H4 (cell line): Measurements from ENCODE around the gene SEMA3C. TPM values are rescaled to one million over a fixed set of nuclear protein-coding genes. Genes with fewer than 3 reads are reported as not detected.

ENCODE experiments used
- DNase-seq: peaks from one replicate; pipeline ENCODE4 v3.0.0-alpha.2; 2015; ENCODE audit warnings: low spot score
- total RNA-seq: library from RNA; depleted of rRNA; stranded (reverse); fragments of >200 nt; shearing (Covaris generic); gene quantifications from 2 replicates; pipeline ENCODE4 v1.2.3, GENCODE V29; 2014; rRNA removed

SEMA3C gene
- total RNA-seq, result 135 and 150 TPM in 2 replicates

DNA sequence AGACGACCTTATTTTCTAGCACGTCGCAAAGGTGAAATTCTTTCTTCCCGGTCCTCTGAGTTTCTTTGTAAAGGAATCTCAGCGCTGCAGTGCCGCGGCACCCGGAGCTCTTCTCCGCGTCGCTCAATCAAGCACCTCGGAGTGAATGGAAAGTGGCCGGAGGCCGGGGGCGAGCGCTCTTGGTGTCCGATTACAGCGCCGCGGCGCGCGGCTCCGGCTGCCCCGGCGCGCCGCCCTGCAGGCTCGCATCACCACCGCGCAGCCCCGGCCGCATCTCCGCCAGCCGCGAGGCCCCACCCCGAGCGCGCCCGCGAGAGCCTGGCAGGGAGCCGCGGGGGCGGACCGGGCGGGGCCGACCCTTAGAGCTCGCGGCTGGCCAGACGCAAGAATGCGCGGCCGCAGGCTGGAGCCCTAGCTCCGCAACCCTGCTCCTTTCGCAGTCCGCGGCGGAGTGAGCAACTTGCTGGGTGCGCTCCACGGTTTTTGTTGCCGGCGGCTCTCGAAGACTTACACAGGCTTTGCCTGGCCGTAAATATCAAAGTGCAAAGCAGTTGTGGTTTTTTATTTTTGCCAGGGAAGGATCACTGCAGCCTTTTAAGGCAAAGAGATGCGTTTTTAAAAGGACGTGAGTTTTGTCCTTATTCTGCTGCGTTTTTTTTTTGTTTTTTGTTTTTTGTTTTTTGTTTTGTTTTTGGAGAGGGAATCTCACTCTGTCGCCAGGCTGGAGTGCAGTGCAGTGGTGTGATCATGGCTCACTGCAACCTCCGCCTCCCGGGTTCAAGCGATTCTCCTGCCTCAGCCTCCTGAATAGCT, at the start of gene SEMA3C:
SEMA3C (minus strand) TSS at position 143 of the 813 bp plus-strand sequence. CDS start 2,270 bp downstream, outside the sequence.
- peak; percentile 91 for DNase-seq

DNA sequence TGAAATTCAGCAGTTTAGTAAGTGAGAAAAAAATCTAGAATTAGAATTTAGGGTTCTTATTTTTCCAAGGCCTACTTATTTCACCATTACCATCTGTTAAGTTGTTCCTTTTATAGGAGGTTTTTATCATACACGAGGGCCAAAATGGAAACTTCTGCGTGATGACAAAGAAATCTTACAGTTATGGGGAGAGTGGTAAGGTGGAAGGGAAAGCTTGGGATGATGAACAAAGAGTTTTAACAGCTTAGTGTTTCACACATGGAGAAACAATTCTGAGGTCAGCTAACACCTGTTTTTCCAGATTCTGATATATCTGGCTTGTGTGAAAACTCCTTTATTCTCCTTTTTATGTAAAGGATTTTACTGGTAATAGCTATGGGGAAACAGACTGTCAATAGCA, 49.8 kb upstream of the SEMA3C start:
- DNase-seq, result no peak

DNA sequence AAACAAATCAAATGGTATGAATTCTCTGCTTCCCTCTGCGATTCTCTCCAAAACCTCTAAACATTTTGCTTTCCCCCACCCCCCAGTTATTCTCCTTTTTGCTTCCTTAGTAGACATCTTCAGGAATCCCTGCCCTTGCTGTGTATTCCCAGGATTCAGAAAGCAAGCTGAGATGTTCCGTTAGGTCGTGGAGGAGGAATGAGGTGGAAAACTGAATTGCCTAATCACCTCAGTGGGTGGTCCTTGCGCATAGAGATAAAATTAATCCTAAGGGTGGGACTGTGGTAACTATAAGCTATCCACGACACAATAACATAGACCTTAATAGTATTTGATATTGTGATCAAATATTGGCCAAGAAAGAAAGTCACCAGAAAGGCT, 49.1 kb upstream of the SEMA3C start:
- no peak for DNase-seq

- DNase-seq, result no peak
These were observed 48.4 kb upstream of the SEMA3C start for GRCh38 chr7:80967071-80967916.

GRCh38 chr7:80960244-80960795, 41.5 kb upstream of the SEMA3C start:
- no peak for DNase-seq

- DNase-seq, result no peak
These were observed 38.5 kb upstream of the SEMA3C start for GRCh38 chr7:80957226-80957777.

GRCh38 chr7:80954191-80954590, 35.3 kb upstream of the SEMA3C start:
- no peak for DNase-seq

GRCh38 chr7:80950550-80950967, 31.7 kb upstream of the SEMA3C start:
- DNase-seq, result no peak

DNA sequence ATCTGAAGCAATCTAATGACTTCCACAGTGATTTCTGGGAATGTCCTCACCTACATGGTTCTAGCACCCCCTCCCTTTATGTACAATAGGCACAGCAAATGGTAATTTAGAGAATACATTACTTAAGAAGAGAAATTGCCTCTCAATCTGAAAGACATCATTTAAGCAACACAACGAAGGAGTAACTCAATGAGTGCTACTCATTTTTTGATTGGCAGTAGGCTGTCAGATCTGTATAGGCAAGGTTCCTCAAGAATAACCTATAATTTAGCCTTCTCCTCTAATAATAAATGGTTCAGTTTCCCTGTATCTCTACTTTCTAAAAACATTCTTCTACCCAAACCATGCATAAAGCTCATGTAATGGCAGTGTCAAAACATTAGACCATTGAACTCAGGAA, 30.6 kb upstream of the SEMA3C start:
- DNase-seq, result no peak

DNA sequence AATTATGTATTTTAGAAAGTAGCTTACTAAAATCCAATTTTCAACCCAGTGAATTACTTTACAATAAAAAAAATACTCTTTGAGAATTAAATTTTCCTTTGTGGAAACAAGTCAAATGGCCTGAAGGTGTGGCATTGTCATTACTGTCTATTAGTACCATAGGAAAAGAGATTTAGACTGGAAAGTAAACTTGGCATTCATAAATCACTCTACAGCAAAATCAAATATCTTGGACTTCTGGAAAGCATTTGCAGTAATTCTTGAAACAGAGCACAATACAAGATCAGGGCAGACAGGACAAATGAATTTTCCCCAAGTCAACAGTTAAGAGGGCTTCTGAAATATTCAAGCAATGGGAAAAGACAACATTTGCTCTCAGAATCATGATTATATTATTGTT, 28.0 kb upstream of the SEMA3C start:
- DNase-seq, result no peak

DNA sequence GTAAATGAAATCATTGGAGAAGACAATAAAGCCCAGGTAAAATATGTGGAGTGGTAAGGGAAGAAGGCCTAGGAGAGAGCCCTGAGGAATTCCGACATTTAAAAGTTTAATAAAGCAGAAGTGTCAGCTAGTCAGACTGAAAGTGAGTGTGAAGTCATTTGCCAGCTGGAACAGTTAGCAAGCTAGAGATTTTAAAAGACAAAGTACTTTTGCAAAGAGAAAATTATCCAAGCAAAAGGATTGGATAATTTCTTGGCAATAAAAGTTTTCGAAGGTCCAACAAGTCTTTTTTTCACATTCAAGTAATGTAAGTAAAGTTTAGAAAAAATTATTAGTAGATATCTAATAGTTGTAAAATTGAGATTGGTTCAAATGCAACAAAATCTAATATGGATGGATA, 27.1 kb upstream of the SEMA3C start:
- DNase-seq, result no peak

DNA sequence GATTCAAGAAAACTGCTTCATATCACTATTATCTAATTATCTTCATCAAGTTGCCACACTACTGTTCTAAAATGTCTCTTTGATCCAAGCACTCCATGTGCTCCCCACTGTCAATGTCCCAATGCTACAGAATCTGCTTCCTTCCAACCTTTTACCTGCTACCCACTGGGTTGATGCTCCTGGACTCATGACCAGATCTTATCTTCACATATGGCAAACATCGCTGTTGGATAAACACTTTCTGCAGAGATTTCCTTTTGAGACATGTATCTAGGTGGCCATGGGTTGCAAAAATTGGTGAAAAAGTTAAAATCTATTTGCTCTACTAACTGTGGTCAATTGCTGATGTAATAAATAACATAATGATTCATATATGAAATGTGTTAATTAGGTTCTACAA, 24.5 kb upstream of the SEMA3C start:
- DNase-seq, result no peak

DNA sequence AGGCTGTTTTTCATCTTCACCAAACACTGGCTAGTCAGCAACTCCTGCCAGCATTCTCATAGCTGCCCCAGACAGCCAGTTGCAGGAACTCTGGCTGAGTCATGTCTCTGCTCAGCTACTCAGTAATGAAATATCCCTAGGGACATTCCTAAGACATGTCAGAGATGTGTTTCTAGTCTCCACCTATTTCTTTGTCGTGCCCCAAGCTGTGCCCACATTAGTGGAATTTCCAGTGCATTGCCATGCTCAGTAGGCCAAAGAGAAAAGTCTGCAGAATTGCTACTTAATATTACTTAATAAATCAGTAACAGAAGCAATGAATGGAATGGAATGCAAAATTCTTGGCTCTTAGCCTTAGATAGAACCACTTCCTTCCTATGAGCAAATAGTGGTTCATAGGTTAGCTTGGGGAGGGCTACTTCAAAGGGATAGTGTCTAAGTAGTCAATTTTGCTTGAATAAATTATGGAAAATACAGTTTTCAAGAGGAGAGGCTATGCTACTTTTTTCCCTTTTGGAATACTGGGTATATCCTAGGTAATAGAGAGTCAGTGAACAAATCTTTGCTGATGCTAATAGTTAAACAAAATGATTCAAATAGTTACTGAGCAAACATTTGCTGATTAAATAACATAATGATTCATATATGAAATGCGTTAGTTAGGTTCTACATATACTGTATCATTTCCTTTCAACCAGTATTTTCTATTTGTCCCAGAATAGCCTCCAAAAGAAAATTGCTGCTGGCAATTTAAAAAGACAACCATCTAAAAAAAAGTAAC, 23.6 kb upstream of the SEMA3C start:
- peak; percentile 99 for DNase-seq

GRCh38 chr7:80941208-80941758, 22.4 kb upstream of the SEMA3C start:
- DNase-seq, result peak; percentile 44

DNA sequence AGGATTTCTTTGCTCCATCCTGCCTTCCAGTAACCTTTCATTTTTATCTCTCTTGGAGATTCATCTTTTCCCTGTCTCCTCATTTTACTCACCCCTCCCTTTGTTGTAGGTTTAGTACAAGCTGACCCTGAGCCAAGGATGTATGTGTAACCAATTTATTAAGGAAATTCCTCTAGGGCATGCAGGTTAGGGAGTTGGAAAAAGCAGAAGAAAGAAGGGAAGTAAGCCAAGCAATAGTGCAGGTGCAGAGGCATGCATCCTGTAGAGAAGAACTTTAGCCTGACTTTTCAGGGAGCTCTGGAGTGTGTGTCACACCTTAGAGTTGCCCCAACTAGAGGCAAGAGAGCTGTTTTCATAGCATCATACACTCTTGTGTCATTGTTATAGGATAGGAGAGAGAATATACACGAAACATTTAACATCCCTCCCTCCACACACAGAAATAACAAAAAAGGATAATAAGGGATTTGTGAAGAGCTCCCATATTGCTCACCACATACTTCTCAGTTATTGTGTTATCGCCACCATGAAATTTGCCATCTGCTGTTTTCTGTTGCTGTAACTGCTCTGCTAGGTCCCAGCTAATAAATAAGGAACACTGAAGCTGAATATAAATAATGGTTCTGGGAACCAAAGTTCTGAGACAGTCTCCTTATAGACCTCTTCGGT, 21.8 kb upstream of the SEMA3C start:
- DNase-seq, result no peak

- no peak for DNase-seq
These were observed 18.5 kb upstream of the SEMA3C start for GRCh38 chr7:80937336-80937735.

- DNase-seq, result no peak
These were observed 17.3 kb upstream of the SEMA3C start for GRCh38 chr7:80935991-80936780.

- DNase-seq, result no peak
These were observed 15.5 kb upstream of the SEMA3C start for GRCh38 chr7:80934321-80934720.

- DNase-seq, result no peak
These were observed 13.7 kb upstream of the SEMA3C start for GRCh38 chr7:80932536-80932935.

DNA sequence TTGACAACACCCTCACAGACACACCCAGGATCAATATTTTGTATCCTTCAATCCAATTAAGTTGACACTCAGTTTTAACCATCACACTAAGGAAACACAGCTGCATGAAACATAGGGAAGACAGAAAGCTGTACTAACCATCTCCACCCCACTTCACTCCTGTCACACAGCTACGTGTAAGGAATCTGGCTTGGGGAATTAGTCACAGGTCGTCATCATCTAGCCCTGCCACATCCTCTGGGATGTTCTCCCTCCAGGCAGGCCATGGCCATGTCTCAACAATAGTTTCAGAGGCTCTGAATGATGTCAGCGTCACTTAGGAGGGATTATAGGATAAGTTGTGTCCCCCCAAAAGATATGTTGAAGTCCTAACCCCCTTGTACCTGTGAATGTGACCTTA, 10.8 kb upstream of the SEMA3C start:
- no peak for DNase-seq
